ENCODE results near the gene TMIGD1. TPM values are rescaled to one million over a fixed set of nuclear protein-coding genes. Genes with fewer than 3 reads are reported as not detected.

The TMIGD1 gene
- total and polyA plus RNA-seq, 2 of the 13 experiments (the other 11 are each of a cell fraction or from before 2014, with no cell fraction given) = not detected

DNA sequence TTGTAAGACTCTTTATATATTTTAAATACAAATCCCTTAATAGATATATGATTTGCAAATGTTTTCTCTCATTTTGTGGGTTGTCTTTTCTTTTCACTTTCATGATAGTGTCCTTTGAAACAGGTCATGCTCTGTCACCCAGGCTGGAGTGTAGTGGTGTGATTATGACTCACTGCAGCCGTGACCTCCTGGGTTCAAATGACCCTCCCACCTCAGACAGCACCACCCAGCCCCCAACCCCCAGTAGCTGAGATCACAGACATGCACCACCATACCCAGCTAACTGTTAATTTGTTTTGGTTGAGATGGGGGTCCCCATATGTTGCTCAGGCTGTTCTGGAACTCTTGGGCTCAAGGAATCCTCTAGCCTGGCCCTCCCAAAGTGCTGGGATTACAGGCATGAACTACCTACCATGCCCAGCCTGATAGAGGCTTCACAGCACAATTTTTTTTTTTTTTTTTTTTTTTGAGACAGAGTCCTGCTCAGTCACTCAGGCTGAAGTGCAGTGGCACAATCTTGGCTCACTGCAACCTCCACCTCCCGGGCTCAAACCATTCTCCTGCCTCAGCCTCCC, 18.5 kb upstream of the TMIGD1 start (continued):
- peak; percentile 29; the same call in 1 of the 2 replicates for TF ChIP-seq ZNF609 (CRISPR knock-in tag; IDR thresholded peaks at IDR 0.05; ENCODE audit: borderline replicate concordance)
- peak; percentile 80 for TF ChIP-seq NR2C2 (CRISPR knock-in tag; IDR thresholded peaks at IDR 0.05; ENCODE audit: borderline replicate concordance)
- TF ChIP-seq DPF2 (CRISPR knock-in tag; IDR thresholded peaks at IDR 0.05; ENCODE audit: borderline replicate concordance, low read depth) = peak; percentile 42; the same call in 1 of the 2 replicates
- TF ChIP-seq, protein P1, sequence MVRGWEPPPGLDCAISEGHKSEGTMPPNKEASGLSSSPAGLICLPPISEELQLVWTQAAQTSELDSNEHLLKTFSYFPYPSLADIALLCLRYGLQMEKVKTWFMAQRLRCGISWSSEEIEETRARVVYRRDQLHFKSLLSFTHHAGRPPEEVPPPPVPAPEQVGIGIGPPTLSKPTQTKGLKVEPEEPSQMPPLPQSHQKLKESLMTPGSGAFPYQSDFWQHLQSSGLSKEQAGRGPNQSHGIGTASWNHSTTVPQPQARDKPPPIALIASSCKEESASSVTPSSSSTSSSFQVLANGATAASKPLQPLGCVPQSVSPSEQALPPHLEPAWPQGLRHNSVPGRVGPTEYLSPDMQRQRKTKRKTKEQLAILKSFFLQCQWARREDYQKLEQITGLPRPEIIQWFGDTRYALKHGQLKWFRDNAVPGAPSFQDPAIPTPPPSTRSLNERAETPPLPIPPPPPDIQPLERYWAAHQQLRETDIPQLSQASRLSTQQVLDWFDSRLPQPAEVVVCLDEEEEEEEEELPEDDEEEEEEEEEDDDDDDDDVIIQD (CRISPR knock-in tag; IDR thresholded peaks at IDR 0.05; ENCODE audit: low read depth) = 0 out of 2 replicates have a peak, but pooled peaks have one; percentile 10
- peak; percentile 90 for TF ChIP-seq NR2F6 (IDR thresholded peaks at IDR 0.05)
- TF ChIP-seq NR2F6 (CRISPR knock-in tag; IDR thresholded peaks at IDR 0.05) = peak; percentile 93
- TF ChIP-seq FOSL1 (CRISPR knock-in tag; IDR thresholded peaks at IDR 0.05; ENCODE audit: borderline replicate concordance) = peak; percentile 83
- no peak for TF ChIP-seq ZNF280D (CRISPR knock-in tag; IDR thresholded peaks at IDR 0.05)
- TF ChIP-seq E2F5 (CRISPR knock-in tag; conservative IDR thresholded peaks at IDR 0.05) = no peak
- 0 out of 2 replicates have a peak, but pooled peaks have one; percentile 19 for TF ChIP-seq ZMYM3 (CRISPR knock-in tag; IDR thresholded peaks at IDR 0.05)
- TF ChIP-seq SOX5 (CRISPR knock-in tag; IDR thresholded peaks at IDR 0.05; ENCODE audit: borderline replicate concordance) = 0 out of 2 replicates have a peak, but pooled peaks have one; percentile 19
- peak; percentile 45 for TF ChIP-seq NCOA2 (CRISPR knock-in tag; IDR thresholded peaks at IDR 0.05)
- TF ChIP-seq, protein P2, sequence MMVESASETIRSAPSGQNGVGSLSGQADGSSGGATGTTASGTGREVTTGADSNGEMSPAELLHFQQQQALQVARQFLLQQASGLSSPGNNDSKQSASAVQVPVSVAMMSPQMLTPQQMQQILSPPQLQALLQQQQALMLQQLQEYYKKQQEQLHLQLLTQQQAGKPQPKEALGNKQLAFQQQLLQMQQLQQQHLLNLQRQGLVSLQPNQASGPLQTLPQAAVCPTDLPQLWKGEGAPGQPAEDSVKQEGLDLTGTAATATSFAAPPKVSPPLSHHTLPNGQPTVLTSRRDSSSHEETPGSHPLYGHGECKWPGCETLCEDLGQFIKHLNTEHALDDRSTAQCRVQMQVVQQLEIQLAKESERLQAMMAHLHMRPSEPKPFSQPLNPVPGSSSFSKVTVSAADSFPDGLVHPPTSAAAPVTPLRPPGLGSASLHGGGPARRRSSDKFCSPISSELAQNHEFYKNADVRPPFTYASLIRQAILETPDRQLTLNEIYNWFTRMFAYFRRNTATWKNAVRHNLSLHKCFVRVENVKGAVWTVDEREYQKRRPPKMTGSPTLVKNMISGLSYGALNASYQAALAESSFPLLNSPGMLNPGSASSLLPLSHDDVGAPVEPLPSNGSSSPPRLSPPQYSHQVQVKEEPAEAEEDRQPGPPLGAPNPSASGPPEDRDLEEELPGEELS (CRISPR knock-in tag; IDR thresholded peaks at IDR 0.05) = 0 out of 2 replicates have a peak, but pooled peaks have one; percentile 28
